HG03457 (cell line): Measurements from ENCODE around the gene FBRSL1.
"Not testable (repeated sequence)": the region's sequence is repeated elsewhere in the genome, so short reads cannot be mapped to it uniquely, and the experiment has no call there.

Experiments used
- ATAC-seq: cut with Tn5 transposase; IDR thresholded peaks from one replicate; pipeline ENCODE4 v1.9.1; 2021; ENCODE audit warnings: moderate number of reproducible peaks; ENCODE audit not compliant: unreplicated experiment

The FBRSL1 gene

DNA sequence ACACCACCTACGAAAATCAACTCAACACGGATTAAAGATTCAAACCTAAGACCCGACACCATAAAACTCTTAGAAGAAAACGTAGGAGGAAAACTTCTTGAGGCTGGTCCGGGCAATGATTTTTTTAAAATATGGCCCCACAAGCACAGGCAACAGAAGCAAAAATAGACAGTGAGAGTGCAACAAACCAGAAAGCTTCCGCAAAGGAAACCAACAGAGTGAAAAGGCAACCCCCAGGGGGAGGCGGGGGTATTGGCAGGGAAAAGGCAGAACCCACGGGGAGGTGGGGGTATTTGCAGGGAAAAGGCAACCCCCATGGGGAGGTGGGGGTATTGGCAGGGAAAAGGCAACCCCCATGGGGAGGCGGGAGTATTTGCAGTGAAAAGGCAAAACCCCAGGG, 20.5 kb upstream of the FBRSL1 start:
- ATAC-seq = no peak

DNA sequence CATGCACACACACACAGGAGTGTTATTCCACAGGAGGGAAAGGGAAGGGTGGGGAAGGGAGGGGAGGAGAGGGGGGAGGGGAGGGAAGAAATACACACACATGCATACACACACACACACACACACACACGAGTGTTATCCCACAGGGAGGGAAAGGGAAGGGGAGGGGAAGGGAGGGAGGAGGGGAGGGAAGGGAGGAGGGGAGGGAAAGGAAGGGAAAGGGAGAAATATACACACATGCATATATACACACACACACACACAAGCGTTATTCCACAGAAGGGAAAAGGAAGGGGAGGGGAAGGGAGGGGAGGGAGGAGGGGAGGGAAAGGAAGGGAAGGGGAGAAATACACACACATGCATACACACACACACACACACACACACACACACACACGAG, 19.6 kb upstream of the FBRSL1 start:
- ATAC-seq = no peak

DNA sequence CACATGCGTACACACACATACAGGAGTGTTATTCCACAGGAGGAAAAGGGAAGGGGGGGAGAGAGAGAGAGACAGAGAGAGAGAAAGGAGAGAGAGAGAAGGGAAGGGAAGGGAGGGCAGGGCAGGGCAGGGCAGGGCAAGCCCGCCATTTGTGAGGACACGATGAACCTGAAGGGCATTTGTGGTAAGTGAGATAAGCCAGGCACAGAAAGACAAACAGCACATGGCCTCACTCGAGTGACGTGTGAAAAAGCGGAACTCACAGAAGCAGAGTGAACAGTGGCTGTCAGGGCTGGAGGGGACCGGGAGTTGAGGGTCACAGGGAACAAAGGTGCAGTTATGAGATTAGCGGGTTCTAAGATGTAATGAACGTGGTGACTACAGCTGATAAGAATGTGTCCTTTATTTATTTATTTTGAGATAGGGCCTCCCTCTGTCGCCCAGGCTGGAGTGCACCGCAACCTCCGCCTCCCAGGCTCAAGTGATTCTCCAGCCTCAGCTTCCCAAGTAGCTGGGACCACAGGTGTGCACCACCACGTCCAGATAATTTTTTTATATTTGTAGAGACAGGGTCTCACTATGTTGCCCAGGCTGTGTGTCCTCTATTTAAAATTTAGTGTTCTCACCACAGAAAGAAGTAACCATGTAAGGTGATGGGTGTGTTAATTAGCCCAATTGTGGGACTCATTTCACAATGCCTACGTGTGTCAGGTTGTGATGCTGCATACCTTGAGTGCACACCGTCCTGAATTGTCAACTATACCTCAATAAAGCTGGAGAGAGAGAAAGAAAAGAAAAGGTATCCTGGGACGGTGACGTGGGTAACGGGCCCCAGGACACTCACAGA, 18.7 kb upstream of the FBRSL1 start:
- ATAC-seq = no peak

DNA sequence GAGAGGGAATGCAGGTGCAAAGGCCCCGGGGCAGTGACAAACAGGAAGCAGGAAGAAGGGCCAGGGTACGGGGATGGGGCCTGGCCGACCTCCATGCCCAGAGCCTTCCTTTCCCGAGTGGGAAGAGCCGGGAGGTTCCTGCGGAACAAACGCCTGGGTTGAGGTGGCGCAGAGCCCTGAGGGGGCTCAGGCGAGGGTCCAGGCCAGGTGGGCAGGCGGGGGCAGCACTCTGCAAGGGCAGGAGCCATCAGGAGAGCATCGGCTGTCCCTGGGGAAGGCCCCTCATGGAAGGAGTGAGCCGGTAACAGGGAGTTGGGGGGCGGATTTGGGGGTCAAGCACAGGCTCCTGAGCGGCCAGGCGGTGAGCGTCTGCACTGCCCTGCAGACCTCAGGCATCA, 18.1 kb upstream of the FBRSL1 start:
- no peak for ATAC-seq

DNA sequence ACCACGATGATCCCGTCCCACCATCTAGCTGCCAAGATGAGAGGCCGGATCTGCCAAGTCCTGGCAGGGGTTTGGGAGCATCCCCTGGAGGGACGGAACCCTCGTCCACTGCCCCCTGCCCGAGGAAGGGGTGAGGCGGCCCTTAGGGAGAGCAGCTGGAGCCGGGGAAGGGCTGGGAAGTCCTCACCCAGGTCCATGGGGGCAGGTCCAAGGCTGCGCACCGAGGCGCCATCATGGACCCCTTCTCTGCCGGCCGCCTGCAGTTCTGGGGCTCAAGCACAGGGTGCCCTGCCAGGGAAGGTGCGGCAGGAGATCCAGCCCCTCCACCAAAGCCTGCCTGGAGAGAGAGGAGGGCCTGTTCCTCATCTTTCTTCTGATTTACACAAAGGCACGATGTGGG, 17.6 kb upstream of the FBRSL1 start:
- no peak for ATAC-seq

DNA sequence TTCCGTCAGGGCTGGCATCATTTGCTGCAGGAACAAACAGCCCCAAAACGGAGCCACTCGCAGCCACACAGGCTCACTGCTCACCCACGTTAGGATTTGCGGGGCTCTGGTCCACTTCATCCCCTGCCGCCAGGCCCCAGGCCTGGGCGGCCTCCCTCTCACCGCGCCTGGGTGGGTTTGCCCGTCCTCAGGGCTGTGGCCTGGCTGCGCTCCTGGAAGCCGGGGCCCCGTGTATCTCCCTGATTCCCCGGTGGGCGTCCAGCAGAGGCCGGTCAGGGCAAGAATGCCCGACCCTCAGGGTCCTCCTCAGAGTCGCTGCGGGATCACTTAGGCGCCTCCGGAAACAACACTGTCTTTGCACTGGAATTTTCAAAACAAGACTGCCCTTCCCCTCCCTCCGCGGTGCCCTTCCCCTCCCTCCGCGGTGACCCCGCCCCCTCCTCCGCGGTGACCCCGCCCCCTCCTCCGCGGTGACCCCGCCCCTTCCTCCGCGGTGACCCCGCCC, 15.7 kb upstream of the FBRSL1 start:
- ATAC-seq = no peak

DNA sequence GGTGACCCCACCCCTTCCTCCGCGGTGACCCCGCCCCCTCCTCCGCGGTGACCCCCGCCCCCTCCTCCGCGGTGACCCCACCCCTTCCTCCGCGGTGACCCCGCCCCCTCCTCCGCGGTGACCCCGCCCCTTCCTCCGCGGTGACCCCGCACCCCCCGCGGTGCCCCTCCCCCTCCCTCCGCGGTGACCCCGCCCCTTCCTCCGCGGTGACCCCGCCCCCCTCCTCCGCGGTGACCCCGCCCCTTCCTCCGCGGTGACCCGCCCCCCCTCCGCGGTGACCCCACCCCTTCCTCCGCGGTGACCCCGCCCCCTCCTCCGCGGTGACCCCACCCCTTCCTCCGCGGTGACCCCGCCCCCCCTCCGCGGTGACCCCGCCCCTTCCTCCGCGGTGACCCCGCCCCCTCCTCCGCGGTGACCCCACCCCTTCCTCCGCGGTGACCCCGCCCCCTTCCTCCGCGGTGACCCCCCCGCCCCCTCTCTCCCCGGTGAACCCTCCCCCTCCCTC, 15.1 kb upstream of the FBRSL1 start:
- ATAC-seq = not testable (repeated sequence)

DNA sequence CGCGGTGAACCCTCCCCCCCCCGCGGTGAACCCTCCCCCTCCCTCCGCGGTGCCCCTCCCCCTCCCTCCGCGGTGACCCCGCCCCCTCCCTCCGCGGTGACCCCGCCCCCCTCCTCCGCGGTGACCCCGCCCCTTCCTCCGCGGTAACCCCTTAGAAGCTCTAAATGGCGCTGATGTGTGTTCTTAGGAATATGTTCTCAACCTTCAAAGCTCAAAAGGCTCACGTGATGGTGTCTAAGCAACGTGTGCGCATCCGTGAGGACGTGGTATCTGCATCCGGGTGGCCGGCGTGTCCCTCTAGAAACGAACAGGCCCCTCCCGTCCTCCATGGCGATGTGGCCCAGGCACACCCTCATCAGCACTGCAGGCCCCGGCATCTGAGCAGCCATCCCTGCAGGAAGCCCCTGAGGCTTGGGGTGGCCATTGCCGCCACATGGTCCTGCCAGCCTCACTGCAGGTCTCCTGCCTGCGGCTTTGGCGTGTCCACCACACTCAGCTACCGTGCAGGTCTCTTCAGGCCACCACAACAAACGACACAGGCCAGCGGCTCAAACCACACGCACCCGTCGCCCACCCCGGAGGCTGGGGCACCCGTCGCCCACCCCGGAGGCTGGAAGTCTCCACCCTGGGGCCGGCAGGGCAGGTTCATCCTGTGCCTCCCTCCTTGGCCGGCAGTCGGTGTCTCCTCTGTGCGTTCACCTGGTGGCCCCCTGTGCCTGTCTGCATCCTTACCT, 14.5 kb upstream of the FBRSL1 start:
- no peak for ATAC-seq

DNA sequence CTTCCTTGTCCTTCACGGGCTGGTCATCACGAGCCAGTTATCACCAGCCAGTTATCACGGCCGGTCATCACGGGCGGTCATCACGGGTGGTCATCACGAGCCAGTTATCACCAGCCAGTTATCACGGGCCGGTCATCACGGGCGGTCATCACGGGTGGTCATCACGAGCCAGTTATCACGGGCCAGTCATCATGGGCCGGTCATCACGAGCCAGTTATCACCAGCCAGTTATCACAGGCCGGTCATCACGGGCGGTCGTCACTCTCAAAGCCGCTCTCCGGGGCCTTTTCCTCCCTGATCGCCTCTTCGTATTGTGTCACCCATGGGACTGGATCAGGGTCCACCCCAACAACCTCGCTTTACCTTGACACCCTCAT, 13.9 kb upstream of the FBRSL1 start:
- ATAC-seq = no peak

DNA sequence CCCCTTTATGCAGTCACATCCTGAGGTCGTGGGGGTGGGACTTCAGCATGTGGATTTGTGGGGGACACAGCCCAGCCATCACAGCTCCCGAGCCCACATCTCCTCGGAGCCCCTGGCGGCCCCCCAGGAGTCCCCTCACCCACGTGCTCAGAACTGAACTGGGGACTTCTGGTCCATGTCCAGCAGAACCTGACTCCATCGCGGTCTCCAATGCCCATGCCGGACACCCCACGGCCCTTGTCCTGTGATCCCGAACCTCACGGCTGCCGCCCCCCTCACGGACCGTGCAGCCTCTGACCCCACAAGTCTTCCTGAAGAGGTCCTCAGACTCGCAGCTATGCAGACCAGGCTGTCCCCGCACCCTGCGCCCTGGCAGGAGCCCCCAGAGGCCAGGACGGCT, 13.5 kb upstream of the FBRSL1 start:
- ATAC-seq = no peak

DNA sequence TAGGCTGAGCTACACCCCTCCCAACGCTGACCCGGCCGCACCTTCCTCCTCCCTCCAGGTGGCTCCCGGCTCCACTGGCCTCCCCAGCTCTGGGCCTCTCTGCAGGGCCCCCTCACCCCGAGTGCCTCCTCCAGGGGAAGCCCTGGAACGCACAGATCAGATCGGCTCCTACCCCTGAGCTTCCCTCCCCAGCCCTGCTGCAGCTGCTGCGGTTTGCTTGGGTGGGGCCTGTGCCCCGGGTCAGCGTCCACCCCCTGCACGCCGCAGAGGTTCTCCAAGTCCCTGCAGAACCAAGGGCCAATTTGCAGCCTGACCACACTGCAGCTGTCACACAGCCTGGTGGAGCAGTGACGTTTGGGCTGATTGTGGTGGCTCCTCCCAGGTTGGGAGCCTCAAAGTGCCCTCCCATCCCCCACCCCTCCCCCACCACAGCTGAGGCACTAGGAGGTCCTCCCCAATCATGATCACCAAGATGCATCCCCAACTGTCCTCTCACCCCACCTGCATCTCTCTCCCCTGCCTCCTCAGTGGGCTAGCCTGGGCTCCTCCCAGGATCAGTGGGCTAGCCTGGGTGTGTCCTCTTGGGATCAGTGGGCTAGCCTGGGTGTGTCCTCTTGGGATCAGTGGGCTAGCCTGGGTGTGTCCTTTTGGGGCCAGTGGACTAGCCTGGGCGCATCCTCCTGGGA, 12.8 kb upstream of the FBRSL1 start:
- no peak for ATAC-seq

DNA sequence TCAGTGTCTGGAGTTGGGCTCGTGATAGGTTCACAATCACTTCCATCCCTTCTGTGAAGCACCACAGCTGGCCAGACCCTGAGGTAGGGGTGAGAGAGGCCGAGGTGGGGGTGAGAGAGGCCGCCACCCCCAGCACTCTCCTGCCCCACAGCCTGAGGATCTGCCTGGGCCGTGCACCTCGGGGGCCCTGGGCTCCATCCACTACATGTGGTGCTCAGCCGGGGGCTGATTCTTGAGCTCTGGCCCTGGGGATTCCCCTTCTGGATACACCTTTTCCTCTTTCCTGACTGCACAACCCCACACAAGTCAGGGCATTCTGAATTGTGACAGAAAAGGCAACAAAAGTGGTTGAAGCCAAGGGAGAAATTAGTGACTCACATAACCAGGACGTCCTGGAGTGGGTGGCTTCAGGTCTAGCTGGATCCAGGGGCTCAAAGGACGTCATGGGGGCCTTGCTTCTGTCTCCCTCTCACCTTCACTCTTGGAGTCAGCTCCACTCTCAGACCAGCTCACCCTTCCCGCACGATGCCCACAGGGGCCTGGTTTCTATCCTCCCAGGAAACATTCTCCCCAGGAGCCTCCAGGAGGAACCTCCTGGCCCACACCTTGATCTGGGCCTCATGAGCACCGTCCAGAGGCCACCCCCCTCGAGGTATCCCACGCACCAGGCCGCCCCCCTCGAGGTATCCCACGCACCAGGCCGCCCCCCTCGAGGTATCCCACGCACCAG, 12.1 kb upstream of the FBRSL1 start:
- ATAC-seq = no peak

DNA sequence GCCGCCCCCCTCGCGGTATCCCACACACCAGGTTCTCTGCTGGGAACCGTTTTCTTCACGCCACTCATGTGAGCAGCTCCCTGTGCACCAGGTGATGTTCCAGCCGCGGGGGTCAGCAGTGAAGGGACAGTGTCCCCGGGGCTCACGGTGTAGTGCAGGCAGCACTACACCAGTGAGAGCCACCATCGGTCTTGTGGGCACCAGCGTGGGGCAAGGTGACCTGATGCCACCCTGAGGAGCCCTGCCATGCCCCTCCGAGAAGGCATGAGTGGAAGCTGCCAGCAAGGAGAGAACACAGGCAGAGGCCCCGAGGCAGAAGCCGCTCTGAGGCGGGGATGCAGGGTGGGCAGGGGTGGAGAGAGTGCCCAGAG, 11.5 kb upstream of the FBRSL1 start:
- ATAC-seq = no peak

DNA sequence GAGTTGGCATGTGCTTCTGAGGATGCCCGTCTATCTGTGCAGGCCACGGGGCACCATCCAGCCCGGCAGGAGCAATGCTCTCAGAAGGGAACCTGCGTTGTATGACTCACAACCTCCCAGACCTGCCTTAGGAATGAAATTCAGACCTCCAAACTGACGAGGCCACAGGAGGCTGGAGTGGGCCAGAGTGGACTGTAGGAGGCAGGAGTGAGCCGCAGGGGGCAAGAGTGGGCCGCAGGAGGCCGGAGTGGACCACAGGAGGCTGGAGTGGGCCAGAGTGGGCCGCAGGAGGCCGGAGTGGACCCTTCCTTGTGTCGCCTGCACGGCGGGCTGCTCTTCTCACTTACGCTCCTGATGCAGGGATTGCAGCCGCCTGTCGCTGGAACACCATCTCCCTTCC, 11.1 kb upstream of the FBRSL1 start:
- no peak for ATAC-seq

DNA sequence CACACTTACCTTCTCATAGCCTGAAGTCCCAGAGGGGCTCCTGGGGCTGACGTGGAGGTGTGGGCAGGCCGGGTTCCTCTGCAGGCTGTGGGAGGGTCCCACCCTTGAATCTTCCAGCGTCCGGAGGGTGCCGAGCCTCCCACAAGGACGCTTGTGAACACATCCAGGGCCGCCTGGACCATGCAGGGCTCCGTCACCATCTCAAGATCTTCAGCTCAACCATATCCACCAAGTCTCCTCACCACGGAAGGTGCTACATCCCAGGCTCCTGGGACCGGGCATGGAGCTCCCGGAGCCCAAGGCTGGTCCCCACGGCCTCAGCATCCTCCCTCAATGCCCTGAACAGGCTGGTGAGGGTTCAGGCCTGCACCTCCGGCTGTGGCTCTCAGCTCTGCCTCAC, 10.7 kb upstream of the FBRSL1 start:
- no peak for ATAC-seq

DNA sequence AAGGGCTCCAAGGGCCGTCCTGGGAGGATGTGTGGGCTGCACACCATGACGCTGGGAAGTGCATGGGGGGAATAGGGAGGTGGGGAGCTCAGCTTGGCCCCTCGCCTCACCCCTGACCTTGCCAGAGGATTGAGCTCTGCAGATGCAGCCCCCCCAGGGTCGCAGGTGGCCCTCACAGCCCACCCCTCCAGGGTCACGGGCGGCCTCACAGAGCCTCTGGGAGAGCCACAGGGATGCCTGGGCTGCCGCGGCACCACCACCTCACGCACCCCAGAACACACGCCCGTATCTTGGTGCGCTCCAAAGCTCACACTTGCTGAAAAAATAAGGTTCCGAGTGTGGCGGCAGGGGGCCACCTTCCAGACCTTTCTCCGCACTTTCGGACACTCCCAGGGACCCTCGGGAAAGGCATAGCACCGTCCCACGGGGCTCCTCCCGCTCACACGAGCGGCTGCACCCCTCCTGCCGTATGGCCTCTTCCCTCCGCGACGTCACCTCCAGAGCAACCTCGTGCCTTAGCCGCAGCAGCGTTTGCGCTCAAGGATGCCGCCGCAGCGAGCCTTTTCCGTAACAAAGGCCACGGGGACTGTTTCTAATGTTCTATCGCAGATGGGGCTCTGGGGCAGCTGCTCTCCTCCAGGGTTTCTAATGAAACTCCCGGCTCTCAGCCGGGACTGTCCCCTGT, 9.9 kb upstream of the FBRSL1 start:
- ATAC-seq = no peak

DNA sequence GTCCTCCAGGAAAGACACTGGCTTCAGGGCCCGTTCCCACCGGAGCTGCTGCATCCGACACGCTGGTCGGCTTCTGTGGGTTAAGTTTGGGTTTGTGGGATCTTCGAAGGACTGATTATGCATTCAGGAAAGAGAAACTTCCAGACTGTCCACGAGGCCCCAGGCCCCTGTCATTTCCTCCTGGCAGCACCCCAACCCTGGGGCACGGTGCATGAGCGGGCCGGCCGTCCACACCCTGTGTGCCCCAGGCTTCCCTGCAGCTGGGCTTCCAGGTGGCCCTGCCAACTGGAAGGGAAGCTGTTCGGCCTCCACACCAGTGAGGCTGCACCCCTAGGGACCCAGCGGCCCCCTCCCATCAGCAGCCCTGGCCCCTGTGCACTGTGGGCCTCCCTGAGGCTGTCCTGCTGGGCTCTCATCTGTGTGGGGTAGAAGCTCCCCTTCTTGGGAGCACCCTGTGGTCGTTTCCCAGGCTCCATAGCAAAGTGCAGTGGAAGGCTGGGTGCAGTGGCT, 9.3 kb upstream of the FBRSL1 start:
- no peak for ATAC-seq

DNA sequence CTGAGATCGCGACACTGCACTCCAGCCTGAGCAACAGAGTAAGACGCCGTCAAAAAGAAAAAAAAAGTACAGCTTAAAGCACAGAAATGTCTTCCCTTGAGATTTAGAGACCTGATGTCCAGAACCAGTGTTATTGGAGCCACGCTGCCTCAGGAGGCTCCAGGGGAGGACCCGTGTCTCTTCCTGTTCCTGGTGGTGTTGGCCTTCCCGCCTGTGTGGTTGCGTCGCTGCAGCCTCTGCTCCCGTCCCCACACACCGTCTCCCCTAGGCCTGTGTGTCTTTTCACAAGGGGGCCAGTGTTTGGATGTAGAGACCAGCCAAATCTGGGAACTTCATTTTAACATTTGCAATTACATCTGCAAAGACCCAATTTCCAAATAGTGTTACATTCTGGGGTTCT, 8.6 kb upstream of the FBRSL1 start:
- ATAC-seq = no peak

DNA sequence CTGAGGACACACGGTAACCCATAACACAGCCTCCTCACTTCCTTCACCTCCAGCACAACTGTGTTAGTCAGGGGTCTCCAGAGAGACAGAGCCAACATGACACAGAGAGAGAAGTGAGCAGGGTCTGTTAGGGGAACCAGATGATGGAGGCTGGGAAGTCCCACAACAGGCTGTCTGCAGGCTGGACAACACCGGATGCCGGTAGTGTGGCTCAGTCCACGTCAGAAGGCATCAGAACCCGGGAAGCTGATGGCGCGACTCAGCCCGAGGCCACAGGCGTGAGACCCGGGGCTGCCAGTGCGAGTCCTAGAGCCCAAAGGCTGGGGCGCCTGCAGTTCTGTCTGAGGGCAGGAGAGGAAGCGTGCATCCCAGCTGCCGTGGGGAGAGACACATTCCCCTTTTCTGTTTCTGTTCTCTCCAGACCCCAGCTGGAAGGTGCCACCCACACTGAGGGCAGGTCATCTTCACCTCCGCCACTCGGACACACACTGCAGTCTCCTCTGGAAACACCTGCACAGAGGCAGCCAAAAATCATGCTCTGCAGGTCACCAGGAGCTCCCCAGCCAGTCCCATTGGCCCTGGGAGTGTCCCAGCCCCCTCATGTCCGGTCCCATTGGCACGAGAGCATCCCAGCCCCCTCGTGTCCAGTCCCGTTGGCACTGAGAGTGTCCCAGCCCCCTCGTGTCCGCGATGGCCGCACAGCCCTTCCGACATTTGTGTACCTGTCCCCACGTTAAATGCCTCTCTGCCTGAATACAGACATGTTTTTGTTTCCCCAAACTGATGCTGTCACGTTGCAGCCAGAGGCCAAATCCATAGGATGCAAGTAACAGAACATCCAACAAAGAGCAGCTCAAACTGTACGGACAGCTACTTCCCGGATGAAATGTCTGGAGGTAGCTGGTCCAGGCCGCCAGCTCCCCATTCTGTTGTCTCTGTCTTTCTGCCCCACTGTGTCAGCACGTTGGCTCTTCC, 7.9 kb upstream of the FBRSL1 start:
- ATAC-seq = no peak
